NCI-H748 (cell line): ENCODE measurements around the gene TK1.
"Not testable (repeated sequence)": the region's sequence is repeated elsewhere in the genome, so short reads cannot be mapped to it uniquely, and the experiment has no call there.

ENCODE experiments used
- DNase-seq: peaks from one replicate; lab custom pipeline; 2025; ENCODE audit not compliant: unreplicated experiment; lab: John Stamatoyannopoulos, UW

Gene TK1

DNA sequence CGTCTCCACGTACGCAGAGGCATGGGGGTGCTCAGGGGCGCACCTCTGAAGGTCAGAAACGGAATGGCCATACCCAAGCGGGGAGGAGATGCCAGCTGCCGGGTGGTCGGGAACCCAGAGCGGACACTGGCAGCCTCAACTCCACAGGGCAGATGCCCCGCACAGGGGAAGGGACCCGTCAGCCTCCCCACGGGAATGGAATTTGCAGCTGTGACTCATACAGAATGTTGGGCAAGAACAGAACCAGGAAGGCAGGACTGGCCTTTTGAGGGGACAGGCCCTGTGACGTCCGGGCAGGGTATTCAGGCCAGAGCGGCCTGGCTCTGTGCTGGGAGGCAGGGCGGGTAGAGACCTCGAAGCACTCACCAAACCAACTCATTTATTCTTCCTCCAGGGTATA, 7.5 kb downstream of the TK1 start:
- no peak for DNase-seq

DNA sequence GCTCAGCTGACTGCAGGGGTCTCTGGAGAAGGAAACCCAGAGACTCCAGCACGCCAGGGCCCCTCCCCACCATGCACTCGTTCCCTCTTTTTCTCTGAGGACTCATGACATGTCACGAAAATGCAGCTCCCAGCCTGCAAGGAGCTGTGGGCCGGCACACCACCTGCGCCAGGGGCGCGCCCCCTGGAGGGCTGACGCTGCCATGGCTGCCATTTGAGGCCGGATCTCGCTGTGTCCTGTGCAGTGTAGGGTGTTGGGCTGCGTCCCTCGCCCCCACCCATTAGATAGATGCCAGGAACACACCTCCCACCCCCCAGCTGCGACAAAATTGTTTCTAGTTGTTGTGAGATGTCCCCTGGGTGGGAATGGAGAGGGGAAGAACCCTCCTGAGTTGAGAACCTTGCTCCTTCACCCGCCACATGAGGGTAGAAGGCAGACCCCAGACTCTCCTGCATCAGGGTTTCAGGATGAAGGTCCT, 10.3 kb downstream of the TK1 start:
- DNase-seq = peak; percentile 14

DNA sequence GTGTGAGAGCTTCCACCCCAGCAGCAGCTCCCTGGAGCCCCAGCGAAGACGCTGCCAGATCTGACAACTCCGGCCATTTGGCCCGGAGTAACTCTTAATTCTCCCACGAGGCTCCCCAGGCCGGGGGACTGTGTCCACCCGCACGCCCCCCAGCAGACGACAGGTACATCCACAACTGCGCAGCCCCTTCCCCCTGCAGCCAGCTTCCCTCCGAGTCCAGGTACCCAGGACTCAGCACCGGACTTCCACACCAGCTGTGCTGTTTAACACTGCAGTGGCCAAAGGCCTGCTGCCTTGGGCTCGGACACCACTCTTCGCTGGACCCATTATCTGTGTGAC, 11.2 kb downstream of the TK1 start:
- DNase-seq = no peak

- no peak for DNase-seq
Observed at GRCh38 chr17:78174870-78175642, 11.8 kb downstream of the TK1 start.

DNA sequence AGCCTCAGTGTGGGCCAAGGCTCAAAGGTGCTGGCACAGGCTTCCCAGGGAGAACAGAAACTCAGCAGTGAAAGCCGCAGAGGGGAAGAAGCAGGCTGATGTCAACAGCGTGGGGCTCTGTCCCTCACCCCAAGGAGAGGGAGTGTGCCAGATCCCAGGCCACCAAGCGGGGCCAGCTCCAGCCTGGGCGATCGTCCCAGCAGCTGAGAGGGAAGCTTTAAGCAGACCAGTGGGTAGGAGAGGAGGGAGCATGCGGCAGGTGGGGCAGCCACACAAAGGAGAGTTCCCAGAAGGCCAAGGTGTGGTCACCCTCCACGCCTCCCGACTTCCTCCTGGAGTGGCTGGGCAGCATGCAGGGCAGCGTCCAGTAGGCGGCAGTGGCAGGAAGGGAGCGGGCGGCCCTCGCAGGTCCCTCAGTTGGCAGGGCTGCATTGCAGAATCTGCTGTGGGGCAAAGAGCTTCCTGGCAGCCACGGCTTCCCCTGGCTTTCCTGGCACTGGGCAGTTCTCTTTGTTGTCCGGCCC, 12.4 kb downstream of the TK1 start:
- no peak for DNase-seq

DNA sequence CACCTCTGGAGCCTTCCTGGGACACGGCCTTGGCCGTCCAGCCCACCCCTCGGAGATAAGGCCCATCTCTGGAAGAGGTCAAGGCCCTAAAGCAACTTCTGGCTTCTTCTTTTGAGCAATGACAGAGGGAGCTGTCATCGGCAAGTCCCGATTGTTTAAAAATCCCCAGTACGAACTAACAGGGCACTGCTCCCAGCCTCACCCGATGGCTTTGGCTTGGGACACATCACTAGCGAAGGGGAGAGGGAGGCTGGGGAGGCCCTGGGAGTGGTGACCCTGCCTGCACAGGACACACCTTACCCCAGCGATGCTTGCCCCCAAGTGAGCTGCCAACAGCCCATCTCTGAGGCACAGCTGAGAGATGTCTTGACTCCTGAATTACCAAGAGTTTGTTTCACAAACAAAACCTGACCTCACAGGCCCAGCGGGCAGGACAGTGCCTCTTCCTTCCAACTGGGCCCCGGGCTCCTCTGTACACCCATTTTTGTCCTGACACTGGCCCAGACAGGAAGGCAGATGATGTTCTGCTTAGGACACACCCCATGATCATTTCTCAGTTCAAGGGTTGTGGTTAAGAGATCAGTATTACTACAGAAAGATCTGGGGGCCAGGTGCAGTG, 13.6 kb downstream of the TK1 start:
- no peak for DNase-seq

- DNase-seq = peak; percentile 31
Observed at GRCh38 chr17:78172249-78173051, 14.4 kb downstream of the TK1 start.

DNA sequence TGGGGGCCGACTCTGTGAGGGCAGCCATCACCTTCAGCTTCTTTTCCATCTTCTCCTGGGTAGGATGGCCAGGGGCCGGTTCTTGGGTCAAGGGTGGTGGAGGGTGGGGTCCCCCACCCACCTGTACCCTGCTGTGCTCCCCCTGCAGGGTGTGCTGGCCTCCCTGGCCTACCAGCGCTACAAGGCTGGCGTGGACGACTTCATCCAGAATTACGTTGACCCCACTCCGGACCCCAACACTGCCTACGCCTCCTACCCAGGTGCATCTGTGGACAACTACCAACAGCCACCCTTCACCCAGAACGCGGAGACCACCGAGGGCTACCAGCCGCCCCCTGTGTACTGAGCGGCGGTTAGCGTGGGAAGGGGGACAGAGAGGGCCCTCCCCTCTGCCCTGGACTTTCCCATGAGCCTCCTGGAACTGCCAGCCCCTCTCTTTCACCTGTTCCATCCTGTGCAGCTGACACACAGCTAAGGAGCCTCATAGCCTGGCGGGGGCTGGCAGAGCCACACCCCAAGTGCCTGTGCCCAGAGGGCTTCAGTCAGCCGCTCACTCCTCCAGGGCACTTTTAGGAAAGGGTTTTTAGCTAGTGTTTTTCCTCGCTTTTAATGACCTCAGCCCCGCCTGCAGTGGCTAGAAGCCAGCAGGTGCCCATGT, 15.1 kb downstream of the TK1 start:
- DNase-seq = not testable (repeated sequence)

DNA sequence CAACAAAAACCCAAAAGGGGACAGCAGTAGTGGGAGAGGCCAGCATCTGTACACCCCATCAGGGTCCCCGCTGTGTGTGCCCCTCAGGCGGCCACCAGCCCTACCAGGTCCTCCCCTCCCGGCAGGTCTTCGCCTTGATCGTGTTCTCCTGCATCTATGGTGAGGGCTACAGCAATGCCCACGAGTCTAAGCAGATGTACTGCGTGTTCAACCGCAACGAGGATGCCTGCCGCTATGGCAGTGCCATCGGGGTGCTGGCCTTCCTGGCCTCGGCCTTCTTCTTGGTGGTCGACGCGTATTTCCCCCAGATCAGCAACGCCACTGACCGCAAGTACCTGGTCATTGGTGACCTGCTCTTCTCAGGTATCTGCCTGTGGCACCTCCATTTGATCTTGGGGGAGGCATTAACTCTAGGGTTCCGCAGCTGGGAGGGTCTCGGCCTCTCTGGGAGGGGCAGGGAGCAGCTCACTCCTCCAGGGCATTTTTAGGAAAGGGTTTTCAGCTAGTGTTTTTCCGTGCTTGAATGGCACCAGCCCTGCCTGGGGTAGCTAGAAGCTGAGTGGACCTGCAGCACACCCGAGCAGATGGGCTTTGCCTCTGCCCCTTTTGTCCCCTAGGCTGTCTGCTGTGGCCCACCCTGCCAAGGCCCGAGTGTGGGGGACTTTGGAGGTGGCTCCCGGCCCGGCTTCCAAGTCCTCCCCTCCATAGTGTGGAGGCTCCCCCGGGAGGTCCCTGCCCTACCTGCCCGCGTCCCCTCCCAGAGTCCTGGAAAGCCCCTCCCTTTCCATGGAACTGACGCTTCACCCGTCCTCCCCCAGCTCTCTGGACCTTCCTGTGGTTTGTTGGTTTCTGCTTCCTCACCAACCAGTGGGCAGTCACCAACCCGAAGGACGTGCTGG, 15.9 kb downstream of the TK1 start:
- DNase-seq = no peak

- DNase-seq = peak; percentile 32
Observed at GRCh38 chr17:78168903-78169793, 17.7 kb downstream of the TK1 start.

DNA sequence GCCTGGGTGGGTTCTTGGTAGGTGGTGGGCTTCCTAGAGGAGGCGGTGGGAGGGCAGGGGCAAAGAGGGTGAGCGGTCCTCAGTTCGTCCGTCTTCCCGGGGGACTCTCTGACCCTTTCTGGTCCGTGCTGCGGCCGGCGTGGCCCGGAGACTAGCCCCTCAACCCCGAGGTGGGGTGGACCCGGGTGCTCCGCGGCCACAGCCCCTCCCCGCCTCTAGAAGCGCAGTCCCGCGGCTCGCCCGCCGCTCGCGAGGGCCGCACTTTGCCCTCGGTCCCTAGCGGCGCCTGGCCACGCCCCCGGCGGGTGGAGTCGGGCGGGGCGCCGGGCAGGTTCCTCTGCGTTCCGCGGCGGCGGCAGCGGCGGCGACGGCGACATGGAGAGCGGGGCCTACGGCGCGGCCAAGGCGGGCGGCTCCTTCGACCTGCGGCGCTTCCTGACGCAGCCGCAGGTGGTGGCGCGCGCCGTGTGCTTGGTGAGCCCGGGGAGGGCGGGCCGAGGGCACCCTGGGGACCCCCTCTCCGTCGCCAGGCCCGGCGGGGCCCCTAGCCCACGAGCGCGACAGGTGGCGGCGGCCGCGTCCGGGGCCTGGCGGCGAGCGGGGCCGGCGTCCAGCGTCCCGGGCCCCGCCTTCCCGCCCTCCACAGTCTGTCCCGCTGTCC, 18.5 kb downstream of the TK1 start, which contains the start of gene SYNGR2:
Gene SYNGR2 (plus strand): TSS at position 340 of the 661 bp plus-strand sequence. CDS start 36 bp downstream, at position 376.
- peak; percentile 86 for DNase-seq

GRCh38 chr17:78166416-78166815, 20.4 kb downstream of the TK1 start:
- DNase-seq = peak; percentile 4

- no peak for DNase-seq
Observed at GRCh38 chr17:78164748-78165607, 21.9 kb downstream of the TK1 start.

DNA sequence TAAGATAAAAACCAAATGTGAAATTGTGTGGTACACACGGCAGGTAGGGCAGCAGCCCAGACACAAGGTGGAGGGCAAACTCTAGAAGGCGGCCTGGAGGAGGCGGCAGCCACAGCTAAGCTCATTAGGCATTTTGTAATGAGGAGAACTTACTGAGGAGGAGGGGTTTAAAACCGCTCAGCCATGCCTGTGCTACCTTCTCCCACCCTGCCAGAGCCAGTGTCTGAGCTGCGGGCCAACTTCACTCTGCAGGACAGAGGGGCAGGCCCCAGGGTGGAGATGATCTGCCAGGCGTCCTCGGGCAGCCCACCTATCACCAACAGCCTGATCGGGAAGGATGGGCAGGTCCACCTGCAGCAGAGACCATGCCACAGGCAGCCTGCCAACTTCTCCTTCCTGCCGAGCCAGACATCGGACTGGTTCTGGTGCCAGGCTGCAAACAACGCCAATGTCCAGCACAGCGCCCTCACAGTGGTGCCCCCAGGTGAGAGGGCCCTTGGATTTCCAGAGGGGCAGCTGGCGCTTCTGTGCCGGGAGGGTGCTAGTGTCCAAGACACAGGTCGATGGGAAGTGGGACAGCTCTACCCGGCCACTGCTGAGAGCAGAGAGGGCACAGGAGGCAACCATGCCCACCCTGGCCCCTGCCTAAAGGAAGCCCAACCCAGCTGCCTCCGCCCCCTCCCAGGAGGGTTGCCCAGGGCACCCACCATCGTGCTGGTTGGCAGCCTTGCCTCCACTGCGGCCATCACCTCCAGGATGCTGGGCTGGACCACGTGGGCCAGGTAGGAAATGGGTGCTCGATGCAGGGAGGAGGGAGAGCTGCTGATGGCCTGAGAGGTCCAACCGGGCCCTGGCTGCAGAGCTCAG, 22.7 kb downstream of the TK1 start:
- no peak for DNase-seq

DNA sequence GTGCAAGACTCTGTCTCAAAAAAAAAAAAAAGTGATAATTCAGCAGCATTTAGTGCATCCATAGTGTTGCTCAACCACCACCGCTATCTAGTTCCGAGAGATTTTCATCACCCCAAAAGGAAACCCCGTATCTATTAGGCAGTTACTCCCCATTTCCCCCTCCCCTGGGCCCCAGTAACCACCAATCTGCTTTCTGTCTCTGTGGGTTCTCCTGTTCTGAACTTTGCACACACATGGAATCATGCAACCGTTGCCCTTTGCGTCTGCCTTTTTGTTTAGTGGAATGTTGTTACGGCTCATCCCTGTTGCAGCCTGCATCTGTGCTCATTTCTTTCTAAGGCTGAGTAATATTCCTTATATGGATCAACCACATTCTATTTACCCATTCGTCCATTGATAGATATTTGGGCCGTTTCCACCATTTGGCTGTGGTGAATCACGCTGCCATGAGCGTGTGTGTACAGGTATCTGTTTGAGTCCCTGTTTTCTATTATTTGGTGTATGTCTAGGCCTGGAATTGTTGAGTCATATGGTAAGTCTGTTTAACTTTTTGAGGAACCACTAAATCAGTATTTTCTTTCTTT, 27.2 kb downstream of the TK1 start:
- DNase-seq = no peak
